Caco-2 (cell line): ENCODE results near the gene C10orf90. TPM values are rescaled to one million over a fixed set of nuclear protein-coding genes. Genes with fewer than 3 reads are reported as not detected.

Experiments used
- BruUV-seq: library from RNA; stranded (reverse); fragments of 400-500 nt; replicated peaks from 2 replicates; lab custom pipeline; 2021; lab: Mats Ljungman, UMichigan
- CTCF ChIA-PET: fragments of 300-600 bp; sonication (Branson Sonifier 250); formaldehyde crosslinking; loops from one replicate; lab custom pipeline; 2022; ENCODE audit warnings: antibody characterized with exemption; lab: Charles Lee
- POLR2A ChIA-PET: fragments of 300-600 bp; sonication (Branson Sonifier 250); formaldehyde crosslinking; loops from one replicate; lab custom pipeline; 2022; ENCODE audit warnings: antibody characterized with exemption; lab: Charles Lee
- DNase-seq, 2 experiments: peaks; one replicate each; pipeline versions ENCODE4 v3.0.0 to v3.0.0-alpha.2; 2020 to 2022
- H3K27me3 ChIP-seq: replicated peaks from 2 replicates; pipeline ENCODE4 v1.6.0; 2011; ENCODE audit warnings: low read length; ENCODE audit not compliant: control insufficient read depth, insufficient read depth
- H3K36me3 ChIP-seq: 2 replicates; pipeline ENCODE4 v1.5.1; 2011; ENCODE audit warnings: low read length; ENCODE audit not compliant: control insufficient read depth, insufficient read depth
- H3K4me1 ChIP-seq: fragments of 250-450 bp; sonication (Bioruptor Pico); 2 replicates; pipeline ENCODE4 v1.5.1; 2020; ENCODE audit warnings: mild to moderate bottlenecking
- H3K4me3 ChIP-seq: 2 replicates; pipeline ENCODE4 v1.5.1; 2011; ENCODE audit warnings: low read depth, mild to moderate bottlenecking, control low read depth, low read length
- H3K9me3 ChIP-seq: fragments of 250-450 bp; sonication (Bioruptor Pico); 2 replicates; pipeline ENCODE4 v1.5.1; 2020; ENCODE audit warnings: mild to moderate bottlenecking, moderate library complexity
- H3K27ac Mint-ChIP-seq: one replicate; pipeline ENCODE4 v1.8.0; 2022; ENCODE audit warnings: mixed read lengths; ENCODE audit not compliant: unreplicated experiment
- H3K27me3 Mint-ChIP-seq: one replicate; pipeline ENCODE4 v1.8.0; 2022; ENCODE audit warnings: mixed read lengths; ENCODE audit not compliant: insufficient read depth, unreplicated experiment
- H3K36me3 Mint-ChIP-seq: one replicate; pipeline ENCODE4 v1.8.0; 2022; ENCODE audit warnings: mild to moderate bottlenecking, mixed read lengths; ENCODE audit not compliant: insufficient read depth, unreplicated experiment
- H3K4me1 Mint-ChIP-seq: one replicate; pipeline ENCODE4 v1.8.0; 2022; ENCODE audit warnings: low read depth, mixed read lengths; ENCODE audit not compliant: unreplicated experiment
- H3K4me3 Mint-ChIP-seq: one replicate; pipeline ENCODE4 v1.8.0; 2022; ENCODE audit warnings: mild to moderate bottlenecking, moderate library complexity, mixed read lengths; ENCODE audit not compliant: unreplicated experiment
- H3K9me3 Mint-ChIP-seq: one replicate; pipeline ENCODE4 v1.8.0; 2022; ENCODE audit warnings: mixed read lengths; ENCODE audit not compliant: unreplicated experiment
- CTCF ChIP-seq, 2 experiments: fragments of 200-600 bp in 1 of 2; IDR thresholded peaks; 1 replicate in 1 of 2; 2 replicates in 1 of 2; pipeline versions ENCODE4 v1.5.1 to v1.8.0; 2011 to 2022; ENCODE audit warnings: antibody characterized with exemption in 1 of 2, control low read depth in 1 of 2, inconsistent platforms in 1 of 2, low read depth in 1 of 2, low read length in 1 of 2, mild to moderate bottlenecking in 1 of 2, moderate library complexity in 1 of 2; ENCODE audit not compliant: insufficient read depth in 1 of 2, severe bottlenecking in 1 of 2, unreplicated experiment in 1 of 2
- intact Hi-C: fragments of 100-400 bp; cut with micrococcal nuclease; formaldehyde crosslinking; loops from one replicate; pipeline ENCODE4 v1.10.0; 2022; ENCODE audit not compliant: unreplicated experiment
- total RNA-seq: library from RNA; stranded (reverse); gene quantifications from 2 replicates; pipeline ENCODE4 v1.2.3, GENCODE V29; 2022

The C10orf90 gene
- total RNA-seq, 1 experiment from 2014 or later = not detected

GRCh38 chr10:126684171-126684745 lies 13.8 kb upstream of the C10orf90 start:
- H3K36me3 ChIP-seq = no peaks in the 10 kb centered on the region
- ChIA-PET POLR2A (no interaction called here), CTCF (no interaction called here)
- intact Hi-C loops = no loop called here
- no peak for TF ChIP-seq CTCF (IDR thresholded peaks at IDR 0.05; ENCODE audit: insufficient read depth in 1 of 2, low read depth in 1 of 2, low read length in 1 of 2, severe bottlenecking in 1 of 2, unreplicated experiment in 1 of 2)
- Mint-ChIP-seq H3K27ac (no peak overlapping the region), H3K27me3 (no peaks in the 10 kb centered on the region), H3K4me1 (no peaks in the 10 kb centered on the region), H3K4me3 (no peak overlapping the region), H3K9me3 (no peaks in the 10 kb centered on the region), H3K36me3 (no peaks in the 10 kb centered on the region)
- no TSS peak for BruUV-seq
- H3K4me3 ChIP-seq = no peak overlapping the region
- no peaks in the 10 kb centered on the region for H3K4me1 ChIP-seq
- no peak for DNase-seq
- H3K9me3 ChIP-seq = no peaks in the 10 kb centered on the region
- H3K27me3 ChIP-seq = no peaks in the 10 kb centered on the region

GRCh38 chr10:126683466-126683865 lies 13.0 kb upstream of the C10orf90 start:
- Mint-ChIP-seq H3K4me3 (no peak overlapping the region), H3K36me3 (no peaks in the 10 kb centered on the region), H3K27me3 (no peaks in the 10 kb centered on the region), H3K9me3 (no peaks in the 10 kb centered on the region), H3K4me1 (no peaks in the 10 kb centered on the region), H3K27ac (no peak overlapping the region)
- no peaks in the 10 kb centered on the region for H3K27me3 ChIP-seq
- no peaks in the 10 kb centered on the region for H3K36me3 ChIP-seq
- no peaks in the 10 kb centered on the region for H3K4me1 ChIP-seq
- H3K4me3 ChIP-seq = no peak overlapping the region
- CTCF ChIA-PET = no interaction called here
- TF ChIP-seq CTCF (IDR thresholded peaks at IDR 0.05; ENCODE audit: insufficient read depth in 1 of 2, low read depth in 1 of 2, low read length in 1 of 2, severe bottlenecking in 1 of 2, unreplicated experiment in 1 of 2) = no peak
- no peaks in the 10 kb centered on the region for H3K9me3 ChIP-seq
- intact Hi-C loops = no loop called here
- POLR2A ChIA-PET = no interaction called here
- no peak for DNase-seq
- BruUV-seq = no TSS peak

- Histone ChIP-seq H3K4me1 (no peaks in the 10 kb centered on the region), H3K36me3 (no peaks in the 10 kb centered on the region), H3K9me3 (no peaks in the 10 kb centered on the region), H3K4me3 (no peak overlapping the region), H3K27me3 (no peaks in the 10 kb centered on the region)
- no TSS peak for BruUV-seq
- H3K4me1 Mint-ChIP-seq = no peaks in the 10 kb centered on the region
- no peak for TF ChIP-seq CTCF (IDR thresholded peaks at IDR 0.05; ENCODE audit: insufficient read depth in 1 of 2, low read depth in 1 of 2, low read length in 1 of 2, severe bottlenecking in 1 of 2, unreplicated experiment in 1 of 2)
- no peak overlapping the region for H3K4me3 Mint-ChIP-seq
- H3K36me3 Mint-ChIP-seq = no peaks in the 10 kb centered on the region
- H3K27ac Mint-ChIP-seq = no peak overlapping the region
- intact Hi-C loops = no loop called here
- peaks cover 5% of the 10 kb centered on the region for H3K27me3 Mint-ChIP-seq
- no peaks in the 10 kb centered on the region for H3K9me3 Mint-ChIP-seq
- ChIA-PET POLR2A (no interaction called here), CTCF (no interaction called here)
- DNase-seq = no peak
Observed at GRCh38 chr10:126675656-126676438, 5.4 kb upstream of the C10orf90 start.
